HG02943 (cell line): ENCODE data around the gene VSNL1.

Source experiments
- ATAC-seq: cut with Tn5 transposase; IDR thresholded peaks from one replicate; pipeline ENCODE4 v1.9.1; 2021; ENCODE audit warnings: mild to moderate bottlenecking, low read depth, moderate library complexity; ENCODE audit not compliant: unreplicated experiment

VSNL1 gene

GRCh38 chr2:17579605-17580318 lies 39.3 kb downstream of the VSNL1 start:
- no peak for ATAC-seq

- no peak for ATAC-seq
Observed at GRCh38 chr2:17580319-17580715, 39.8 kb downstream of the VSNL1 start.

GRCh38 chr2:17581831-17582230 lies 41.3 kb downstream of the VSNL1 start:
- ATAC-seq = no peak

GRCh38 chr2:17583166-17583565 lies 42.7 kb downstream of the VSNL1 start:
- ATAC-seq = no peak

- ATAC-seq = no peak
Observed at GRCh38 chr2:17583646-17584045, 43.1 kb downstream of the VSNL1 start.

GRCh38 chr2:17584689-17585088 lies 44.2 kb downstream of the VSNL1 start:
- no peak for ATAC-seq

- ATAC-seq = no peak
Observed at GRCh38 chr2:17587469-17587868, 47.0 kb downstream of the VSNL1 start.

GRCh38 chr2:17588031-17588430 lies 47.5 kb downstream of the VSNL1 start:
- ATAC-seq = no peak

GRCh38 chr2:17589406-17590035 lies 49.0 kb downstream of the VSNL1 start:
- ATAC-seq = no peak

- ATAC-seq = no peak
Observed at GRCh38 chr2:17590342-17590911, 49.9 kb downstream of the VSNL1 start.

GRCh38 chr2:17591846-17592245 lies 51.4 kb downstream of the VSNL1 start:
- no peak for ATAC-seq

GRCh38 chr2:17592731-17593409 lies 52.4 kb downstream of the VSNL1 start:
- ATAC-seq = no peak

- ATAC-seq = no peak
Observed at GRCh38 chr2:17593445-17593840, 52.9 kb downstream of the VSNL1 start.

- no peak for ATAC-seq
Observed at GRCh38 chr2:17593841-17594491, 53.5 kb downstream of the VSNL1 start.

GRCh38 chr2:17594533-17595401 lies 54.3 kb downstream of the VSNL1 start:
- no peak for ATAC-seq

- no peak for ATAC-seq
Observed at GRCh38 chr2:17599617-17600016, 59.1 kb downstream of the VSNL1 start.

- ATAC-seq = no peak
Observed at GRCh38 chr2:17600556-17601204, 60.2 kb downstream of the VSNL1 start.

- ATAC-seq = no peak
Observed at GRCh38 chr2:17604050-17604449, 63.6 kb downstream of the VSNL1 start.

GRCh38 chr2:17605696-17606095 lies 65.2 kb downstream of the VSNL1 start:
- no peak for ATAC-seq
